ENCODE data around the gene DNAJB9. TPM values are rescaled to one million over a fixed set of nuclear protein-coding genes. Genes with fewer than 3 reads are reported as not detected.

DNAJB9 gene
- polyA plus RNA-seq, 1 donor (not counting 4 experiments of a cell fraction or from before 2014, with no cell fraction given): 13.4 TPM

DNA sequence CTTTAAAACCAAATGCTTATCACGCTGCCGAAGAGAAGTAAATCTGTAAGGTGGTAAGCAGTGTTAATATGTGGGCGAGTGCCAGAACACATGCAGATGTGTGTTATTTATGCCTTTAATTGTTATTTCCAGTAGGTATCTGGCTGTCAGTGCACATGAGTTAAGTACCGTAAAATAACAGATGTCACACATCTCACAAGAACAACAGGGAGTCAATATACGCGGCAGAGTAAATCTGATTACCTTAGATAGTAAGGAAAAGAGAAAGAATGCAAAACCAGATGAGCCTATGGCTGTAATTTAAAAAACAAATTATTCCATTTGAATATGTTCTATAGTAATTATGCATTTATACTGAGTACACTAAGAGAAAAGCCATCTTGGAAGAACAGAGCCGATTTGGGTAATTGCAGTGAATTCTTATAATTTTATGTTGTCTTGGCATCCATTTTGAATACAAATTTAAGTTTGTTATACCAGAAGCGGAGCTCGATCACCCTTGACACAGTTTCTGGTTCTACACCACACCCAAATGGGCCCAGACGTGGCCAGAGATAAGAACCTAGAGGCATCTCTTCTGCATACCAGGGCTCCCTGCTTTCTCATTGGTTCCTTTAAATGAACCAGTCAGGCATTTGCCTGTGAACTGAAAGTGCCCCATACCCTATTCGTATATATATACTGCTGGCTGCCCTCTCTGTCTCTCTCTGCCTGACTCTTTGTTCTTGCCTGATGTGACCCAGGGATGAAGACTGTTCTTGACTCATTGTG, 34.8 kb downstream of the DNAJB9 start:
- H3K4me1 ChIP-seq (ENCODE audit: control insufficient read depth, extremely low read depth, insufficient read depth, low read length): no peaks in the 10 kb centered on the region
- no peak overlapping the region for H3K4me3 ChIP-seq (ENCODE audit: control insufficient read depth in 2 of 3, extremely low read depth in 1 of 3, insufficient read depth in 2 of 3, low read depth in 1 of 3, low read length in 3 of 3)
- H3K27me3 ChIP-seq (ENCODE audit: control insufficient read depth, extremely low read depth, insufficient read depth, low read length): no peaks in the 10 kb centered on the region
- H3K27ac ChIP-seq (ENCODE audit: control insufficient read depth, insufficient read depth, low read length): no peak overlapping the region
- H3K9me3 ChIP-seq (ENCODE audit: control insufficient read depth, low read depth, low read length): no peaks in the 10 kb centered on the region
- no peaks in the 10 kb centered on the region for H4K20me1 ChIP-seq (ENCODE audit: control insufficient read depth, extremely low read depth, insufficient read depth, low read length)
- H3K9me1 ChIP-seq (ENCODE audit: control insufficient read depth, extremely low read depth, insufficient read depth, low read length): no peaks in the 10 kb centered on the region
- FAIRE-seq (no peak), DNase-seq (ENCODE audit: low read depth, low spot score) (no peak)
- no peaks in the 10 kb centered on the region for H3K36me3 ChIP-seq (ENCODE audit: control insufficient read depth in 2 of 2, extremely low read depth in 1 of 2, insufficient read depth in 2 of 2, low read length in 2 of 2)
- H3K4me2 ChIP-seq (ENCODE audit: control insufficient read depth, extremely low read depth, insufficient read depth, low read depth, low read length): no peak overlapping the region
- no peak overlapping the region for H3K9ac ChIP-seq (ENCODE audit: control insufficient read depth, extremely low read depth, insufficient read depth, low read length)
- TF ChIP-seq, protein P1, sequence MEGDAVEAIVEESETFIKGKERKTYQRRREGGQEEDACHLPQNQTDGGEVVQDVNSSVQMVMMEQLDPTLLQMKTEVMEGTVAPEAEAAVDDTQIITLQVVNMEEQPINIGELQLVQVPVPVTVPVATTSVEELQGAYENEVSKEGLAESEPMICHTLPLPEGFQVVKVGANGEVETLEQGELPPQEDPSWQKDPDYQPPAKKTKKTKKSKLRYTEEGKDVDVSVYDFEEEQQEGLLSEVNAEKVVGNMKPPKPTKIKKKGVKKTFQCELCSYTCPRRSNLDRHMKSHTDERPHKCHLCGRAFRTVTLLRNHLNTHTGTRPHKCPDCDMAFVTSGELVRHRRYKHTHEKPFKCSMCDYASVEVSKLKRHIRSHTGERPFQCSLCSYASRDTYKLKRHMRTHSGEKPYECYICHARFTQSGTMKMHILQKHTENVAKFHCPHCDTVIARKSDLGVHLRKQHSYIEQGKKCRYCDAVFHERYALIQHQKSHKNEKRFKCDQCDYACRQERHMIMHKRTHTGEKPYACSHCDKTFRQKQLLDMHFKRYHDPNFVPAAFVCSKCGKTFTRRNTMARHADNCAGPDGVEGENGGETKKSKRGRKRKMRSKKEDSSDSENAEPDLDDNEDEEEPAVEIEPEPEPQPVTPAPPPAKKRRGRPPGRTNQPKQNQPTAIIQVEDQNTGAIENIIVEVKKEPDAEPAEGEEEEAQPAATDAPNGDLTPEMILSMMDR (optimal IDR thresholded peaks at IDR 0.05 in 1 of 3, IDR thresholded peaks at IDR 0.05 in 1 of 3, conservative IDR thresholded peaks at IDR 0.05 in 1 of 3; ENCODE audit: extremely low read depth in 1 of 3, insufficient read depth in 2 of 3, low read length in 3 of 3): no peak
- no peak for TF ChIP-seq EZH2 (IDR thresholded peaks at IDR 0.05; ENCODE audit: low read length)
- dilution Hi-C loops (cut with MboI; ENCODE audit: extremely low pct_ligation_motif_present, low sequenced_read_pairs): no loop called here
- H3K79me2 ChIP-seq (ENCODE audit: control insufficient read depth, insufficient read depth, low read length): no peaks in the 10 kb centered on the region
- no peak overlapping the region for H2AFZ ChIP-seq (ENCODE audit: control insufficient read depth, low read length)

DNA sequence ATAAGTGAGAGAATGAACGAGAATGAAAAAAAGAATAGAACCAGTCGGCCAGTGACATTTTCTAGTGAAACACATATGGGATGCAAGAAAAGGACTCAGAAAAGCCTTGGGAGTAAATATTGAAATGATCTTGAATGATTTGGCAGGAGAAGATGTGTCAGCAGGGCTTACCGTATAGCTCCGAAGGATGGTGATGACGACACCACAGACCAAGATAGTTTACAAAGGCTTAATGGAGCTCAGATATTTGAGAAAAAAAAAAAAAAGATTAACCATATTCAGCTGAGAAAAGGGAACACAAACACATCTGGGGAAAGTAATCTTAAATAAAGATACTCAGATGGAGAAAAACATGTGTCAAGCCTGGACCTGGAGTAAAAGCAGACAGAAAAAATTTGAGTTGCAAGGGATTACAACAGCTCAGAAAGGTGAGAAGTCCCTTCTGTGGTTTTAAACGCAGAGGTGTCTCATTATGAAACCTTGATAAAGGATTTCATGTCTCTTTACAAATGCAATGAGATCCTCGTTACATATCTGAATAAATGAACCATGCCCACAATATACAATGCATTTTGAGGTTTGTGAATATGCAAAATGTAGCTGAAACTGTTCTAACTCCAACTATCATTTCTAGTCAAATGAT, 36.0 kb downstream of the DNAJB9 start:
- Histone ChIP-seq H3K9ac (ENCODE audit: control insufficient read depth, extremely low read depth, insufficient read depth, low read length) (no peak overlapping the region), H3K79me2 (ENCODE audit: control insufficient read depth, insufficient read depth, low read length) (no peaks in the 10 kb centered on the region), H3K27ac (ENCODE audit: control insufficient read depth, insufficient read depth, low read length) (no peak overlapping the region), H3K9me1 (ENCODE audit: control insufficient read depth, extremely low read depth, insufficient read depth, low read length) (no peaks in the 10 kb centered on the region), H3K4me2 (ENCODE audit: control insufficient read depth, extremely low read depth, insufficient read depth, low read depth, low read length) (no peak overlapping the region), H2AFZ (ENCODE audit: control insufficient read depth, low read length) (no peak overlapping the region), H4K20me1 (ENCODE audit: control insufficient read depth, extremely low read depth, insufficient read depth, low read length) (no peaks in the 10 kb centered on the region), H3K4me3 (ENCODE audit: control insufficient read depth in 2 of 3, extremely low read depth in 1 of 3, insufficient read depth in 2 of 3, low read depth in 1 of 3, low read length in 3 of 3) (no peak overlapping the region), H3K9me3 (ENCODE audit: control insufficient read depth, low read depth, low read length) (no peaks in the 10 kb centered on the region), H3K27me3 (ENCODE audit: control insufficient read depth, extremely low read depth, insufficient read depth, low read length) (no peaks in the 10 kb centered on the region), H3K4me1 (ENCODE audit: control insufficient read depth, extremely low read depth, insufficient read depth, low read length) (no peaks in the 10 kb centered on the region), H3K36me3 (ENCODE audit: control insufficient read depth in 2 of 2, extremely low read depth in 1 of 2, insufficient read depth in 2 of 2, low read length in 2 of 2) (no peaks in the 10 kb centered on the region)
- dilution Hi-C loops (cut with MboI; ENCODE audit: extremely low pct_ligation_motif_present, low sequenced_read_pairs): no loop called here
- DNase-seq (ENCODE audit: low read depth, low spot score): no peak
- TF ChIP-seq EZH2 (IDR thresholded peaks at IDR 0.05; ENCODE audit: low read length): no peak
- TF ChIP-seq, protein P1 (optimal IDR thresholded peaks at IDR 0.05 in 1 of 3, IDR thresholded peaks at IDR 0.05 in 1 of 3, conservative IDR thresholded peaks at IDR 0.05 in 1 of 3; ENCODE audit: extremely low read depth in 1 of 3, insufficient read depth in 2 of 3, low read length in 3 of 3): no peak
- no peak for FAIRE-seq
